Hair follicle dermal papilla cell (primary cell): ENCODE measurements around the gene TAF1C. TPM values are rescaled to one million over a fixed set of nuclear protein-coding genes. Genes with fewer than 3 reads are reported as not detected.

Experiments
- total RNA-seq: library from RNA; depleted of rRNA; stranded (reverse); fragments of >200 nt; gene quantifications from 2 replicates; pipeline ENCODE4 v1.2.3, GENCODE V29; 2012

TAF1C gene
- total RNA-seq = 26.8 and 40.2 TPM in 2 replicates

GRCh38 chr16:84186685-84187437 lies at the start of gene TAF1C:
TSS of gene TAF1C (minus strand) at chr16:84187057. CDS start at chr16:84184988, 2,069 bp downstream.

GRCh38 chr16:84190731-84191388 lies 4.0 kb upstream of the TAF1C start, which contains the start of gene ADAD2:
TSS of gene ADAD2 (plus strand) at chr16:84191157. CDS start at chr16:84191231, 74 bp downstream.

GRCh38 chr16:84144859-84145639 lies 41.8 kb downstream of the TAF1C start, which contains the start of the genes DNAAF1 and HSDL1:
TSS of gene DNAAF1 (plus strand) at chr16:84145308. CDS start at chr16:84145441, 133 bp downstream.
TSS of gene HSDL1 (minus strand) at chr16:84145177. CDS start at chr16:84131321, 13,856 bp downstream.

Other genes starting within 250 kb of the TAF1C start
- 2.8 and 3.9 TPM in 2 replicates for gene OSGIN1, start 233.8 kb downstream of the TAF1C start, total RNA-seq
- gene NECAB2, start 218.8 kb downstream of the TAF1C start, total RNA-seq = under 0.01 and 0.12 TPM in 2 replicates
- gene SLC38A8, start 144.3 kb downstream of the TAF1C start, total RNA-seq = not detected in 2 replicates
- 127 and 153 TPM in 2 replicates for gene MBTPS1, start 70.1 kb downstream of the TAF1C start, total RNA-seq
- 13.6 and 16.7 TPM in 2 replicates for gene HSDL1, start 41.9 kb downstream of the TAF1C start, total RNA-seq
- gene DNAAF1, start 41.7 kb downstream of the TAF1C start, total RNA-seq = 0.49 TPM in 1 of 2 replicates, not detected in the other
- not detected in 2 replicates for gene ADAD2, start 4.1 kb upstream of the TAF1C start, total RNA-seq
- gene KCNG4, start 53.0 kb upstream of the TAF1C start, total RNA-seq = not detected in 2 replicates
- gene WFDC1, start 107.8 kb upstream of the TAF1C start, total RNA-seq = 10.4 and 15.1 TPM in 2 replicates
- not detected in 2 replicates for gene ATP2C2, start 181.5 kb upstream of the TAF1C start, total RNA-seq